GM10248 (cell line): Measurements from ENCODE around the gene STARD3.
A peak's percentile ranks its signal among the peaks of the same experiment; 100 is the strongest.

ENCODE experiments used
- CTCF ChIA-PET: fragments of 300-600 bp; sonication (Branson Sonifier 250); formaldehyde crosslinking; extraction: SDS; loops from one replicate; lab custom pipeline; 2021; ENCODE audit warnings: antibody characterized with exemption; lab: Yijun Ruan, JAX
- POLR2A ChIA-PET: fragments of 350-650 bp; sonication (Branson Sonifier 250); formaldehyde crosslinking; extraction: SDS; loops from one replicate; lab custom pipeline; 2020; ENCODE audit warnings: antibody characterized with exemption; lab: Yijun Ruan, JAX
- DNase-seq: peaks from one replicate; pipeline ENCODE4 v3.0.0; 2012; ENCODE audit errors: extremely low spot score
- TF ChIP-seq, protein P1 (sequence below): IDR thresholded peaks from 2 replicates; pipeline ENCODE4 v1.5.1; 2012; ENCODE audit warnings: mild to moderate bottlenecking, low read depth; ENCODE audit errors: extremely low read depth, missing control alignments, control extremely low read depth

The STARD3 gene

DNA sequence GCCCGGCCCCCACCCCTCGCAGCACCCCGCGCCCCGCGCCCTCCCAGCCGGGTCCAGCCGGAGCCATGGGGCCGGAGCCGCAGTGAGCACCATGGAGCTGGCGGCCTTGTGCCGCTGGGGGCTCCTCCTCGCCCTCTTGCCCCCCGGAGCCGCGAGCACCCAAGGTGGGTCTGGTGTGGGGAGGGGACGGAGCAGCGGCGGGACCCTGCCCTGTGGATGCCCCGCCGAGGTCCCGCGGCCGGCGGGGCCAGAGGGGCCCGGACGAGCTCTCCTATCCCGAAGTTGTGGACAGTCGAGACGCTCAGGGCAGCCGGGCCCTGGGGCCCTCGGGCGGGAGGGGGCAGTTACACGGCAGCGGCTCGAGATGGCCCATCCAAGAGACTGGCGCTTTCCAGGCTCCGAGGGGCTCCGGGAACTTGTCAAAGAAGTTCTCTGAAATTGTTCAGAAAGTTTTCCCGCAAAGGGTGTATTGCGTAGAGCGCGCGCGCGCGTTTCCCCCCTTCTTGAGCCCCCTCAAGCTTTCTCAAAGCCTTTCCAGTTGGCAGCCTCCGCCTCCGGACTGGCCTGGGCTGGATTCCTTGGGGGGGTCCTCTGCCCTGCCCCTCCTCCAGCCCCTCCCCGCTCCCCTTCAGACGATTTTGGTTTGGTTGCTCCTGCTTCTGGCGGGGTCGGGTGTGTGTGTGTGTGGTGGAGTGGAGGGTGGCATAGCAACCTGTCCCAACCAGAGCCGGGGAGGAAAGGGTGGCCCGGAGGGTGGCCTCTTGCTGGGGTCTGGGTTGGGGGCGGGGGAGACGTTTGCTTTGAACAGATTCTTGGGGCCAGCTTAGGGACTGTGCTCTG, 63.4 kb downstream of the STARD3 start:
- POLR2A ChIA-PET = interaction anchor here (0.5 to 1.3 kb wide), 2 partner anchors 13 to 16 kb away, joined by 3 read pairs; partner anchors contain the start of gene PGAP3
- peak; percentile 29 for DNase-seq

DNA sequence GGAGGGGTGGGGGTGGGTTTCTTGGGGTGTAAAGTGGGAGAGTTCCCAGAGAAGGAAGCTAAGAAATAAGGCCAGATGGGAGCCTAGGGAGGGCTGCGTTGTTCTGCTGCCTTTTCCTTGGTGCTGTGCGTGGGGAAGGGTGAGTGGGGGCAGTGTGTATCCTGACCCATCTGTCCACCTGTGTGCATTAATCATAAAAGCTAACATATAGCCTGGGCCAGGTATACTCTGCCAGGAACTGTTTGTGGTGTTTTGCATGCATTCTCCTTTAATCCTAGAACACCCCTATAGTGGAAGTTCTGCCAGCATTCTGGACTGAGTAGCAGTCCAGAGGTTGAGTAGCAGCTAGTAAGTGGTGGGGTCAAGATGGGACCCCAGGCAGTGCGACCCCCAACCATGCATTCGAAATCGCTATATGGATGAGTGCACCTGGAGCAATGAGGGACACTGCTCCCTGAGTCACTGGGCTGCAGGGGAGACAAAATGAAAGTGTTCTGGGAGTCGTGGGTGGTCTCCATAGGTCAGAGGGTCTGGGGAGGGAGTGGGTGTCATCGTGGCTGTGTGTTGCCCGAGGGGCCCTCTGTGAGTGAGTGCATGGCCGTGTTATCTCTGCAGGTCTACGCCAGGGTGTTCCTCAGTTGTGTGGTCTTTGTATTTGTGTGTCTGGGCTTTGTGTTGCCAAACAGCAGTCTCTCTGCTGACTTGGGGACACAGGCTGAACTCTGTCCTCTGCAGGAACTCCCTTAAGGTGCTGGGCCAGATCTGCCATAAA, 64.3 kb downstream of the STARD3 start:
- TF ChIP-seq, protein P1, sequence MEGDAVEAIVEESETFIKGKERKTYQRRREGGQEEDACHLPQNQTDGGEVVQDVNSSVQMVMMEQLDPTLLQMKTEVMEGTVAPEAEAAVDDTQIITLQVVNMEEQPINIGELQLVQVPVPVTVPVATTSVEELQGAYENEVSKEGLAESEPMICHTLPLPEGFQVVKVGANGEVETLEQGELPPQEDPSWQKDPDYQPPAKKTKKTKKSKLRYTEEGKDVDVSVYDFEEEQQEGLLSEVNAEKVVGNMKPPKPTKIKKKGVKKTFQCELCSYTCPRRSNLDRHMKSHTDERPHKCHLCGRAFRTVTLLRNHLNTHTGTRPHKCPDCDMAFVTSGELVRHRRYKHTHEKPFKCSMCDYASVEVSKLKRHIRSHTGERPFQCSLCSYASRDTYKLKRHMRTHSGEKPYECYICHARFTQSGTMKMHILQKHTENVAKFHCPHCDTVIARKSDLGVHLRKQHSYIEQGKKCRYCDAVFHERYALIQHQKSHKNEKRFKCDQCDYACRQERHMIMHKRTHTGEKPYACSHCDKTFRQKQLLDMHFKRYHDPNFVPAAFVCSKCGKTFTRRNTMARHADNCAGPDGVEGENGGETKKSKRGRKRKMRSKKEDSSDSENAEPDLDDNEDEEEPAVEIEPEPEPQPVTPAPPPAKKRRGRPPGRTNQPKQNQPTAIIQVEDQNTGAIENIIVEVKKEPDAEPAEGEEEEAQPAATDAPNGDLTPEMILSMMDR = no peak
- POLR2A ChIA-PET = interaction anchor here (1.3 kb wide), 1 partner anchor 13 kb away, joined by 3 read pairs; the partner anchor contains the start of gene PGAP3
- no peak for DNase-seq
- CTCF ChIA-PET = interaction anchor here (1.3 to 3.4 kb wide), 3 partner anchors 13 to 80 kb away, joined by 3 to 13 read pairs (median 3); partner anchors contain the start of gene PGAP3

More for the DNA sequence above, 63.4 kb downstream of the STARD3 start:
- CTCF ChIA-PET = interaction anchor here (1.7 kb wide), 1 partner anchor 30 kb away, joined by 5 read pairs; the partner anchor contains the start of gene MIEN1
- TF ChIP-seq, protein P1 = no peak

DNA sequence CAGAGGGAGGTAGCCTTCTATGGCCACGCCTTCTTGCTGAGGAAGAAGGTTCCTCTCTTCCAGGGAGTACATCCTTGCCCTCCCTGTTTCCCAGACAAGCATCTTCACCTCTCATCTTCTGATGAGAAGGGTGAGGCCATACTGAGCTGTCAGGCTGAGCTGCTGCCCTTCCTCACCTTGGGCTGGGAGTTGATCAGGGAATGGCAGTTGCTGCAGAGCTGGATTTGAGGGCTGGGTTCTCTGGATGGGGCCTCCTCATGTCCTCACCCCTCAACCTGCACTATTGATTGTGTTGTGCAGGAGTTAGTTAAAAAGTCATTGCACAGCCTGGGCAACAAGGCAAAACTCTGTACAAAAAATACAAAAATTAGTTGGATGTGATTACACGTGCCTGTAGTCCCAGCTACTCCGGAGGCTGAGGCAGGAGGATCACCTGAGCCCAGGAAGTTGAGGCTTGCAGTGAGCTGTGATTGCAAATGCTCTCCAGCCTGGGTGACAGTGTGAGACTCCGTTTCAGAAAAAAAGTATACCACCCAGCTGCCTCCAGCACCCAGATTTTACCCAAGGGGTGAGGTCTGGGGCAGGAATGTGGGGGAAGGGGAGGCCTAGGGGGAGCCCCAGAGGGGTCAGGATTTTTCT, 65.0 kb downstream of the STARD3 start:
- ChIA-PET CTCF (interaction anchor here (1.3 to 3.4 kb wide), 3 partner anchors 14 to 81 kb away, joined by 3 to 13 read pairs (median 3); partner anchors contain the start of gene PGAP3), POLR2A (no interaction called here)
- DNase-seq = no peak
- TF ChIP-seq, protein P1 = no peak

DNA sequence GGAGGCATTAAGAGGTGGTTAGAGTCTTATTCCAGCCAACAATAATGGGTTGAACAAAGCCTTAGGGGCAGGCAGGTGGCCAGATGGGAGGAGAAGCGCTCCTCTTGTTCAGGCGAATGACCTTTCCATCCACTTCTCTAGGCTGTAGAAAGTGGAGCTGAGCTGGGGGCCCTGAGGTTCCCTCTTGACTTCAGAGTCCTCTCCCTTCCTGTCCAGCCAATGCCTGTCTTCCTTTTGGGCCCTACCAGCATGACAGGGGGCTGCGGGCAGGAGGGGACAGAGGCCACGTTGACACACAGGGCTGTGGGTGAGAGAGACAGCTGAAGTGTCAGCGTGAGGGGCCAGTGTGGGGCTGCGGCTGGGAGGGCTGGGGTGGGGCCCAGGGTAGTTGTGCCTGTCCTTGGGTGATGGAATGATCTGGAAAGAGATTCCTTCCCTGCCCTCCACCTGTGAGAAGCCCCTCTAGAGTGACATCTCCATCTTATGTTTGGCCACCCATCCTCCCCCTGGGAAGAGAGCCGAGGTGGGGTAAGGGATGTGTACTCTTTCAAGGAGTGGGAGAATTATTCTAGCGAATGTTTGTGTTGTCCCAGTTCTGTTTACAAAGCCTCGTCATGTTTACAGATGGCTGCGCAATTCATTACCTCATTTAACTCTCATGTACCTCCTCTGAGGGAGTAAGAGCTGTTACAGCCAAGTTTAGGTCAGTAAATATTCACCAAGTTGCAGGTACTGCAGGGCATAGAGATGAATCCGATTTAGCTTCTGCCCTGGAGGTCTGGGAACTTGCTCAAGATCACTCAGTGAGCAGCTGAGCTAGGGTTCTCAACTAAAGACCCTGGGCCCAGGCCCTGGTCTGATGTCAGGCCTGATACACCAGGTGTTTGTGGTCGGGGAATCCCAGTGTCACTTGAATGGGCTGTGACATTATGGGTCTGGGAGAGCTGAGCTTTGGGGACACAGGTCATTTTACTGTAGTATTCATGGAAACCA, 66.3 kb downstream of the STARD3 start:
- TF ChIP-seq, protein P1 = no peak
- POLR2A ChIA-PET = no interaction called here
- CTCF ChIA-PET = interaction anchor here (0.8 to 3.4 kb wide), 7 partner anchors 9 to 83 kb away, joined by 3 to 13 read pairs (median 4); partner anchors contain the start of genes MIEN1 and PNMT
- DNase-seq = peak; percentile 76

DNA sequence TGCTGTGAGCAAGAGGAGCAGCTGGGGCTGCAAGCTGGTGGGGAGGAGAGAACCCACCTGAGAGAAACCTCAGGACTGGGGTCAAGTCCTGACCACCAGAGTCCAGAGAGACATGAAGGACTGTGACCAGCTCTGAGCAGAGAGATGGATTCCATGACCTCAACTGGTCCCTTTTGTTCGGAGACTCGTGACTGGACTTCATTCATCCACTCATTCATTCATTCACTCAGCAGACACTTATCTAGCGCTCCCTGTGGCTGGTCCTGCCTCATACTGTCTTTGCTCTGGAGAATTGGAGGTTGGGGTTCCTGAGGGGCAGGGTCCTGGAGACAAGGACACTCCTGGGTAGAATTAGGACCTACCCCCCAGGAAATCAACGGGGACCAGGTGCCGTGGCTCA, 67.0 kb downstream of the STARD3 start:
- TF ChIP-seq, protein P1 = no peak
- CTCF ChIA-PET = interaction anchor here (0.9 to 3.4 kb wide), 6 partner anchors 26 to 84 kb away, joined by 3 to 13 read pairs (median 7); partner anchors contain the start of genes MIEN1 and PNMT
- DNase-seq = no peak
- POLR2A ChIA-PET = no interaction called here
